Frontal cortex (tissue), 4 donors: Measurements from ENCODE around the gene INSIG1. TPM values are rescaled to one million over a fixed set of nuclear protein-coding genes. Genes with fewer than 3 reads are reported as not detected.

Experiments
- DNase-seq, 2 donors: peaks; one replicate each; pipeline ENCODE4 v3.0.0; 2012; ENCODE audit warnings: low spot score in 2 of 2
- FAIRE-seq: peaks from 2 replicates; lab custom pipeline; 2012; peaks lifted over from hg19 to GRCh38; lab: Jason Lieb, UNC
- total RNA-seq: library from RNA; depleted of rRNA; stranded (reverse); fragments of >200 nt; gene quantifications from one replicate; pipeline ENCODE4 v1.2.3, GENCODE V29; 2014
- donor health status: control.
- donor health status: control.
- donor health status: control.

The INSIG1 gene
- total RNA-seq, 1 donor from 2014 or later: 105 TPM

GRCh38 chr7:155318245-155318644, 20.6 kb downstream of the INSIG1 start:
- DNase-seq (no peak), FAIRE-seq (no peak)

GRCh38 chr7:155322530-155322929, 24.9 kb downstream of the INSIG1 start:
- FAIRE-seq: no peak
- DNase-seq: no peak

- no peak for FAIRE-seq
- no peak for DNase-seq
Measured at GRCh38 chr7:155323001-155323638, 25.4 kb downstream of the INSIG1 start.

GRCh38 chr7:155324012-155324917, 26.6 kb downstream of the INSIG1 start:
- FAIRE-seq (no peak), DNase-seq (no peak)

GRCh38 chr7:155324918-155325235, 27.2 kb downstream of the INSIG1 start:
- DNase-seq (no peak), FAIRE-seq (no peak)

GRCh38 chr7:155326385-155326784, 28.7 kb downstream of the INSIG1 start:
- no peak for FAIRE-seq
- DNase-seq: no peak

GRCh38 chr7:155327590-155328320, 30.1 kb downstream of the INSIG1 start:
- no peak for FAIRE-seq
- no peak for DNase-seq

GRCh38 chr7:155329225-155329624, 31.5 kb downstream of the INSIG1 start:
- FAIRE-seq: no peak
- DNase-seq: no peak

- DNase-seq (no peak), FAIRE-seq (no peak)
Measured at GRCh38 chr7:155331396-155331795, 33.7 kb downstream of the INSIG1 start.

- DNase-seq: no peak
- FAIRE-seq: no peak
Measured at GRCh38 chr7:155333346-155334234, 35.9 kb downstream of the INSIG1 start.

GRCh38 chr7:155336812-155337602, 39.3 kb downstream of the INSIG1 start:
- FAIRE-seq: no peak
- DNase-seq: no peak

- FAIRE-seq: no peak
- DNase-seq: no peak
Measured at GRCh38 chr7:155337946-155338631, 40.4 kb downstream of the INSIG1 start.

- DNase-seq (no peak), FAIRE-seq (no peak)
Measured at GRCh38 chr7:155338632-155339320, 41.1 kb downstream of the INSIG1 start.

GRCh38 chr7:155339474-155339873, 41.8 kb downstream of the INSIG1 start:
- DNase-seq: no peak
- no peak for FAIRE-seq

- no peak for DNase-seq
- no peak for FAIRE-seq
Measured at GRCh38 chr7:155340071-155340531, 42.4 kb downstream of the INSIG1 start.

- FAIRE-seq (no peak), DNase-seq (no peak)
Measured at GRCh38 chr7:155340721-155341120, 43.0 kb downstream of the INSIG1 start.

- FAIRE-seq: no peak
- DNase-seq: no peak
Measured at GRCh38 chr7:155341463-155341983, 43.8 kb downstream of the INSIG1 start.

GRCh38 chr7:155342313-155342712, 44.6 kb downstream of the INSIG1 start:
- FAIRE-seq: no peak
- no peak for DNase-seq
